Measurements from ENCODE around the gene PCDHB7.
"Not testable (repeated sequence)": the region's sequence is repeated elsewhere in the genome, so short reads cannot be mapped to it uniquely, and the experiment has no call there.

DNA sequence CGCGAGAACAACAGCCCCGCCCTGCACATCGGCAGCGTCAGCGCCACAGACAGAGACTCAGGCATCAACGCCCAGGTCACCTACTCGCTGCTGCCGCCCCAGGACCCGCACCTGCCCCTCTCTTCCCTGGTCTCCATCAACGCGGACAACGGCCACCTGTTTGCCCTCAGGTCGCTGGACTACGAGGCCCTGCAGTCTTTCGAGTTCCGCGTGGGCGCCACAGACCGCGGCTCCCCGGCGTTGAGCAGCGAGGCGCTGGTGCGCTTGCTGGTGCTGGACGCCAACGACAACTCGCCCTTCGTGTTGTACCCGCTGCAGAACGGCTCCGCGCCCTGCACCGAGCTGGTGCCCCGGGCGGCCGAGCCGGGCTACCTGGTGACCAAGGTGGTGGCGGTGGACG lies 20.8 kb upstream of the PCDHB7 start:
- TF ChIP-seq, protein P1, sequence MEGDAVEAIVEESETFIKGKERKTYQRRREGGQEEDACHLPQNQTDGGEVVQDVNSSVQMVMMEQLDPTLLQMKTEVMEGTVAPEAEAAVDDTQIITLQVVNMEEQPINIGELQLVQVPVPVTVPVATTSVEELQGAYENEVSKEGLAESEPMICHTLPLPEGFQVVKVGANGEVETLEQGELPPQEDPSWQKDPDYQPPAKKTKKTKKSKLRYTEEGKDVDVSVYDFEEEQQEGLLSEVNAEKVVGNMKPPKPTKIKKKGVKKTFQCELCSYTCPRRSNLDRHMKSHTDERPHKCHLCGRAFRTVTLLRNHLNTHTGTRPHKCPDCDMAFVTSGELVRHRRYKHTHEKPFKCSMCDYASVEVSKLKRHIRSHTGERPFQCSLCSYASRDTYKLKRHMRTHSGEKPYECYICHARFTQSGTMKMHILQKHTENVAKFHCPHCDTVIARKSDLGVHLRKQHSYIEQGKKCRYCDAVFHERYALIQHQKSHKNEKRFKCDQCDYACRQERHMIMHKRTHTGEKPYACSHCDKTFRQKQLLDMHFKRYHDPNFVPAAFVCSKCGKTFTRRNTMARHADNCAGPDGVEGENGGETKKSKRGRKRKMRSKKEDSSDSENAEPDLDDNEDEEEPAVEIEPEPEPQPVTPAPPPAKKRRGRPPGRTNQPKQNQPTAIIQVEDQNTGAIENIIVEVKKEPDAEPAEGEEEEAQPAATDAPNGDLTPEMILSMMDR (IDR thresholded peaks at IDR 0.05), result not testable (repeated sequence)
- not testable (repeated sequence) for TF ChIP-seq POLR2A, POLR2AphosphoS5 (IDR thresholded peaks at IDR 0.05)
